Activated gamma-delta T cell (primary cell): ENCODE data around the gene PRR15L.

Experiments used
- DNase-seq: peaks from one replicate; lab custom pipeline; 2025; lab: John Stamatoyannopoulos, UW

Gene PRR15L

DNA sequence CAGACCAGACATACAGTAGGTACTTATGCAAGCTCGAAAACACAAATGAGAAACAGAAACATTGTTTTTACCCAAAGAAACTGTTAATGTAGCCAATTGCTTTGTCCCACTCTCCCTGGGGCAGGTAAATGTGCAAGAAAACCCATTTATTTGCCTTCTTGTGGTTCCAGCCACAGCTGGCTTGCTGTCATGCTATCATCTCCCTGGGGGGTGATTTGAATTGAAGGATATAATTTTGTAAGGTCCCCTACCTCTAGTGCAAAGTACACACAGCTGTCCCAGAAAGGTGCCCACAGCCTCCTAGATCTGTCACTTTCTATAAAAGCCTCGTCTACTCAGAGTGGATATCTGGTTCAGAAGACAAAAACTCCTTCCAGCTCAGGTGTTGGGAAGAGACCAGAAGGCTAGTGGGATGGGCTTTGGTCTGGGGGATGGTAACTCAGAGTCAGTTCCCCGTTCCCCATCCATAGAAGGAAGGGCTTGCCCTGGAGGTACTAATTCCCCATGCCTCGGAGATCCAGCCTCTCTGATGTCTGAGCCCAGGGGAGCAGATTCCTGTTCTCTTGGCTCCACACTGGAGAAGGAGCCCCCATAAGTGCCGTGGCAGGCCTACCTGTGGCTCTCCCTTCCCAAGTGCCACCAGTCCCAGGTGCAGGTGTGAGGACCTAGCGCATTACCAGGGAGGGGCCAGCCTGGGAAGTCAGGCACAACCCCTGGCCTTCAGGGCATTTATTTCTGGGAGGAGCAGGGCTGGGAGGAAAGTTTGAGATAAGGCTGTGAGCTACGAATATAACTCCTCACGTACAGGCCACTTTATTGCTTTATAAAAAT, 2.4 kb upstream of the PRR15L start:
- no peak for DNase-seq

- no peak for DNase-seq
These were observed 692 bp downstream of the PRR15L start for GRCh38 chr17:47956791-47957590.

GRCh38 chr17:47955497-47956461, 1.9 kb downstream of the PRR15L start:
- no peak for DNase-seq

DNA sequence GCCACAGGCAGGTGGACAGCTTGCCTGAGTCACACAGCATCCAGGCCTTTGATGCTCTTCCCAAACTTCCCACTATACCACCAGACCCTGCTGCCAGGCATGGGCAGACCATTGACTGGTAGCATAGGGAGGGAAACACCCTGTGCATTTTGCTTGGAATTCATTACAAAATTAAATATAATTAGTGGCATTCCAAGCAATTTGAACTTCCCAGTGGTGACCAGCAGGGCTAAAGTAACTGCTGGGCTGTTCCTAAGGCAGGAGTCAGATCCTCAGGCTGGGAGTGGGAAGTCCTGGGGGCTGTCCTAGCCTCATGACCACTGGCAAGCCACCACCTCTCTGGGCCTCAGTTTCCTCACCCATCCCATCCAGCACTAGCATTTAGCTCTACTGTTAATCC, 3.8 kb downstream of the PRR15L start:
- no peak for DNase-seq

- no peak for DNase-seq
These were observed 5.3 kb downstream of the PRR15L start for GRCh38 chr17:47952171-47953021.

DNA sequence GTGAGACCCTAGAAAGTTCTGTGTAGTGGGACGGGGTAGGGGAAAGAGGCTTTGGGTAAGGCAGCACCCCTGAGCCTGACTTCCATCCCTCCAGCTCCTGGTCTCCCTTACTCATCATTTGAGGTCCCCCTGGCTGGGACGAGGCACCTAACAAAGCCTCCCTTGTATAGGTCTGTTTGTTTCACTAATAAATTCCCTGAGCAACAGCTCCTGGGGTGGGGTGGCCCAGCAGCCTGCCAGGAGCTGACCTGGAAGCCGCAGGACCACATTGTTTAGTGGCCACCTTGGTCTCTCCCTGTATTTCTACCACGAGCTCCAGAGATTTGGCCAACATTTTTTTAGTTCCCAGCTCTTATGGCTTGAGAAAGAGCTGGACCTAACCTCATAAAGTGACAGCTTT, 7.2 kb downstream of the PRR15L start:
- DNase-seq = no peak

DNA sequence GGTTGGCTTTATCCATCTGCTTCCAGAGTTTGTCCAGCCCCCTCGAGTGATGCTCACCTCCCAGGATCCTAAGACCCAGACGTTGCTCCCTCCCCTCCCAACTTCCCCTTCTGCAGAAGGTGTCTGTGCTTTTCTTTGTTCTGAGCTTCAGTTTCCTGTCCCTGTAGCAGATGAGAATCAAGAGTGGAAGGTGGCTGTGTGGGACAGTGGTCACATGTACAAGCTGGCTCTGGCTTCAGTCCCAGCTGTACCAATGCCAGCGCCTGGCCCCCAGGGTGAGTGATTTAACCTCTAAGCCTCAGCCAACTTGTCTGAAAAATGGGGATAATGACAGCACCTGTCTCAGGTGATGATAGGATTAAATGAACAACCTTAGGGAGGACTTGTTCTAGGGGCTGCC, 7.7 kb downstream of the PRR15L start:
- no peak for DNase-seq

- DNase-seq = peak; percentile 55
These were observed 8.4 kb downstream of the PRR15L start for GRCh38 chr17:47949197-47949759.

DNA sequence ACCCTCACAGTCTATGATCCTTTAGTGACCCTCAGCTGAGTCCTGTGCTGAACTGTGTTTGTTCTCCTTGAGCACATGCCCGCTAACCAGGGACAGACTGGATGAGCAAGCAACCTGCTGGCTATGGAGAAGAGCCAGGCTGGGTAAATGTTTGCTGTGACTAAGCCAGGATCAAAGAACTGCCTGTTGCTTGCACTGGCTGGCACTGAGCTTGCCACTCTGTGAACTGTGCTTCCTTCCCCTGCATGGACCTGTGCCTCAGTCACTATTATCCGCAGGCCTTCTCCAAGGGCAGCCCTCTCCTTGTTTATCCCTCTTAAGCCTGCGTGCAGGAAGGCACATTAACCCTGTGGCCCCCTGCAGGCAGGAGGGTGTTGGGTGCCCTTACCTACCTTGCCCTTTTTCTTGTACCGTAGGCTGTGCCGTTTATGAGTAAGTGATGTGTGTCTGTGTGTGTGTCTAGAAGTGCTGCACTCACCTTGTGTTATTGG, 8.9 kb downstream of the PRR15L start:
- DNase-seq = no peak

DNA sequence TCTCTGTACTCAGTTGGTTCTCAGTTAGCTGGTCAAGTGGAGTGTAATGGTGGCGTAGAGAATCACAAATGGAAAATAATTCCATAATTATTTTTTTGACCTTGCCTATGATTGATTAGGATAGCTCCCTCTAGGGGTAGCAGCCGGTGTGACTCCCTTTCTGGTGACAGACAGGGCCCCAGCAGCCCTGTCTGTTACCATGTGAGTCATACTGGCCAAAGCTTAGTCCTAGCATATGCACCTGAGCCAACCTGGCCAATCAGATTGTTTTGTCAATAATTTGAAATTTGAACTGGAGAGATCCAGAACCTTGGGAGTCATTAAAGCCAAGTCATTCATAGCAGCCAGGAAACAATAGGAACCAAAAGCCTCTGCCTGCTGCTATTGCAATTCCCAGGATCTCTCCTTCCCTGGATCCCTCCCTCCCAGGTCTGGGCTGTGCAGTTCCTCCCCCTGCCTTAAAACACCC, 10.7 kb downstream of the PRR15L start:
- DNase-seq = no peak

DNA sequence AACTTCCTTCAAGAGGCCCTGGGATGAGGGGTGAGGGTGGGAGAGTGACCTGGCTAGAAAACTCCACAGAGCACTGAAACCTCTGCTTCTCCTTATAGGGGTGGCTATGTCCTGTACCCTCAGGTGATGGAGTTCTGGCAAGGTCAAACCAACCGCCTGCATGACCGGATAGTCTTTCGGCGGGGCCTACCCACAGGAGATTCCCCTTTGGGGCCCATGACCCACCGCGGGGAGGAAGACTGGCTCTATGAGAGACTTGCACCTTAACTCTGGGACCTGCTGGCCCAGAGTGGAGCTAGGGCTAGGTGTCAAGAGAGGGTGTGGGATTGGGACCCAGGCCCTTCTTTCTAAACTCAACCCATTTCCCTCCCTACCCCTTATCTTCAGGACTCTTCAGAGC, 11.2 kb downstream of the PRR15L start:
- no peak for DNase-seq

- no peak for DNase-seq
These were observed 11.9 kb downstream of the PRR15L start for GRCh38 chr17:47945529-47946508.

DNA sequence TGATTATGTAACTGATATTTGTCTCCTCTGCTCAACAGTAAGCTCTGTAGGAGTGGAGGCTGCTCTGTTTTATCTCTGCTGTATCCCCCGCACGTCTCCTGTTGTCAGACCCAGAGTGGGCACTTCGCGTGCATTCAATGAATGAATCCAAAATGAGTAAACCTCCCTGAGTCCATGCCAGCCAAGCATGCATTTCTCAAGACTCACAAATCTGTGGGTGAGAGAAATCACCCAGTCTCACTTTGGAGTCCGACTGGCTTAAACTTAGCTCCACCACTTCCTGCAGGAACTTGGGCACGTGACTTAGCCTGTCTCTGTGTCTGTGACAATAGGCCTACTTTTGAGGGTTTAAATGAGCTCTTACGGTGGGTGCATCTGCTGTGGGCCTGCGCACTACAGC, 12.6 kb downstream of the PRR15L start:
- DNase-seq = no peak

- no peak for DNase-seq
These were observed 15.1 kb downstream of the PRR15L start for GRCh38 chr17:47942568-47942967.

DNA sequence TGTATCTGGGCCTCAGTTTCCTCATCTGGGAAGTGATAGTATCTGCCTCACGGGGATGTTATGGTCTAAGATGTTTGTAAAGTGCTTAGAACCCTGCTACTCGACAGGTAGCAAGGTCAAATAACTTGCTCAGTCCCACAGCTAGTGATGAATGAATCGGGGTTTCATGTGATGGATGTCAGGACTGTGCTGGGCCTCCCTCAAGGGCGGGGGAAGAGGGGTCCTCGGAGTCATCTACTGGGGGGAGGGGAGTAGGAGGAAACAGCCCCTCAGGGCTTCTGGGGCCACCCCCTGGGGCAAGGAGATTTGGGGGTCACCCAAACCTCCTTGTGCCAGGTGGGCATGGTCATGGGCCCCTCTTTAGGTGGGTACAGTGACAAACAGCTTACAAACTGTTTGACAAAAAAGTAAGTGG, 15.6 kb downstream of the PRR15L start:
- DNase-seq = no peak

GRCh38 chr17:47941246-47942095, 16.2 kb downstream of the PRR15L start, which contains the start of gene PNPO:
Gene PNPO, plus strand, starts transcription at chr17:47941571. Its CDS starts 105 bp downstream, at chr17:47941676.
- peak; percentile 59 for DNase-seq

DNA sequence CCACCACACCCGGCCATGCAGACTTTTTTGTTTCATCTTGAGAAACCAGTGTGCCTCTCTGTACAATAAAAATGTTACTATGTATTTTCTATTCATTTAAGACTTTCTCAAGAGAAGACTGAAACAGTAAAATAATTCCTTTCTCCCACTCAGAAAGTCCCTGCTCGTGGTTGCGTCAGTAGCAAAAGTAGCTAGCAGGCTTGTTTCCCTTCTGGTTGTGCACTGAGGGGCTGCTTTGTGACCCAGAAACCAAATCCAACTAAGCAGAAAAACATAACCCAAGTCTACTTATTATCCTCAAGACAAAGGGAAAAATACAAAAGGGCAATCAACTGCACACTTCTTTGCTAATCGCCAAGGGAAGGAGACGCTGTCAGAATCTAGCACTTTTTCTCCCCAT, 19.7 kb downstream of the PRR15L start:
- DNase-seq = no peak

DNA sequence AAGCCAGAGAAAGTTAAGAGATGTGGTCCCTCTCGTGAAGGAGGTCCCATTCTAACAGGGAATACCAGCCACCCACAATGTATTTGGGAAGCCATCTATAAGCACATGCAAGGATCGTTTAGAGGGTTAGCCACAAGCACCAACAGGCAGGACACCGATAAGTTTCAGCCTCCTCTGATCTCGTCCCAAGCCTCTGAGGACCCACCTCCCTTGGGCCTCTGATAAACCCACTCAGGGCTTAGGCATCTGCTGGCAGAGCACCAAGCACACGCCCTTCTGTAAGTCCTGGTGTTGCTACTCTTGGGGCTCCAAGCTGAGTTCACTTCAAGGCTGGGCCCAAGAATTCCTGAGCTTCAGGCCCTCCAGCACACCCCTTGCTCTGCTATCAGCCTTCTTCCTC, 21.7 kb downstream of the PRR15L start:
- no peak for DNase-seq
